Kidney epithelial cell (primary cell): ENCODE data around the gene ANK3. TPM values are rescaled to one million over a fixed set of nuclear protein-coding genes. Genes with fewer than 3 reads are reported as not detected.

Source experiments
- DNase-seq: peaks from one replicate; pipeline ENCODE4 v3.0.0-alpha.2; 2010; ENCODE audit warnings: low read depth
- H3K27me3 ChIP-seq: 2 replicates; pipeline ENCODE4 v1.6.0; 2011; ENCODE audit warnings: low read length; ENCODE audit not compliant: control insufficient read depth, insufficient read depth
- H3K36me3 ChIP-seq: 2 replicates; pipeline ENCODE4 v1.5.1; 2011; ENCODE audit warnings: low read length; ENCODE audit not compliant: control insufficient read depth, insufficient read depth
- H3K4me3 ChIP-seq: 2 replicates; pipeline ENCODE4 v1.5.1; 2011; ENCODE audit warnings: low read depth, mild to moderate bottlenecking, control low read depth, low read length
- total RNA-seq: library from RNA; depleted of rRNA; stranded (reverse); fragments of >200 nt; gene quantifications from 2 replicates; pipeline ENCODE4 v1.2.3, GENCODE V29; 2015
- TF ChIP-seq, protein P1 (sequence below): IDR thresholded peaks from 2 replicates; pipeline ENCODE4 v1.5.1; 2011; ENCODE audit warnings: mild to moderate bottlenecking, moderate library complexity, low read length, control low read depth, inconsistent platforms; ENCODE audit not compliant: insufficient read depth, poor library complexity, severe bottlenecking

ANK3 gene
- total RNA-seq, 1 donor from 2014 or later, result 14.8 TPM

DNA sequence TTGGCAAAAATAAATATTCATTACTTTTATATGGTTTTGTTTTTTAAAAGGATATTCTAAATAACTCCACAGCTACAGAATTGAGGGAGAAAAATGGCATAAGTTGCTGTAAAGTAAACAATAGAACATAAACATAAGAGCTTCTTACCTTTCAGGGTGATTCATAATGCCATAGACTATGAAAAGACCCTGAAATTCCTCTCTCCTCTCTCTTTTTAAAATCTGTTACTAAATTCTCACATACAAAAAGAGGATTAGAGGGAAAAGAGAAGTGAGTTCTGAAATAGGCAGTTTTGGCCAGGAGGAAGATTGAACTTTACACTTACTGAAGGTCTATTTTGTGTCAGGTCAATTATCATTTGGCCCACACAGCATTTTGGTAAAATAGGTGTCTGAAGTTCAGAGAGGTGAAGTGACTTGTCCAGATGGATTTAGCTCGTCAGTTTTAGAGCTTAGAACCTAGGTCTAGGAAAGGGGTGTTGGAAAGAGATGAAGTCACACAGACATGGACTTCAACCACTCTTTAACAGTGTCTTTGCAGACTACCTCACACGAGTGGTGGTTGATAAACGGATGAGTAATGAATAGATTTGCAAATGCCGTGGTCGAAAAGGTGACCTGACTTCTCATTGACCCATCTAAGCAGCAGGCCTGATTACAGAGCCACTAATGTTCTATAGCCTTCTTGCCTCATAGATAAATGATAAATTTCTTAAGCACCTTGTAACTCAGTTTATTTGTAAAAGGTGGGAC is 292.7 kb downstream of the ANK3 start:
- no peak overlapping the region for H3K4me3 ChIP-seq
- no peaks in the 10 kb centered on the region for H3K27me3 ChIP-seq
- TF ChIP-seq, protein P1, sequence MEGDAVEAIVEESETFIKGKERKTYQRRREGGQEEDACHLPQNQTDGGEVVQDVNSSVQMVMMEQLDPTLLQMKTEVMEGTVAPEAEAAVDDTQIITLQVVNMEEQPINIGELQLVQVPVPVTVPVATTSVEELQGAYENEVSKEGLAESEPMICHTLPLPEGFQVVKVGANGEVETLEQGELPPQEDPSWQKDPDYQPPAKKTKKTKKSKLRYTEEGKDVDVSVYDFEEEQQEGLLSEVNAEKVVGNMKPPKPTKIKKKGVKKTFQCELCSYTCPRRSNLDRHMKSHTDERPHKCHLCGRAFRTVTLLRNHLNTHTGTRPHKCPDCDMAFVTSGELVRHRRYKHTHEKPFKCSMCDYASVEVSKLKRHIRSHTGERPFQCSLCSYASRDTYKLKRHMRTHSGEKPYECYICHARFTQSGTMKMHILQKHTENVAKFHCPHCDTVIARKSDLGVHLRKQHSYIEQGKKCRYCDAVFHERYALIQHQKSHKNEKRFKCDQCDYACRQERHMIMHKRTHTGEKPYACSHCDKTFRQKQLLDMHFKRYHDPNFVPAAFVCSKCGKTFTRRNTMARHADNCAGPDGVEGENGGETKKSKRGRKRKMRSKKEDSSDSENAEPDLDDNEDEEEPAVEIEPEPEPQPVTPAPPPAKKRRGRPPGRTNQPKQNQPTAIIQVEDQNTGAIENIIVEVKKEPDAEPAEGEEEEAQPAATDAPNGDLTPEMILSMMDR, result no peak
- no peaks in the 10 kb centered on the region for H3K36me3 ChIP-seq
- no peak for DNase-seq

DNA sequence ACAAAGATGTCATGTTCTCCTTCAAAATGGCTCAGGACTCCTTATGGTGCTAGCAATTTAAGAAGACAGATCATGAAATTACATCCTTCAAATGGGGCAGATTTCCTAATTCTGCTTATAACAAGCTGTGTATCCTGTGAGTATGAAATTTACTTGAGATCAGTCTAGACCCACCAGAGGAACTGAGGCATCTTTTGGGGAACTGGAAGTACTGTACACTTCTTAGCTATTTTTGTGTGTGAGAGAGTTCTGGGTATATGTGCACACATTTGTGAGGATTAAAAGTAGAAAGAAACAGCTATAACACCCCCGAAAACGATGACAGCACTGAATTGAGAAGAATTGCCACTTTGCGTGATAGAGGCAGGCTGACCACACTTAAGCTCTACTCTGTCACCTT is 296.4 kb downstream of the ANK3 start:
- DNase-seq, result no peak
- TF ChIP-seq, protein P1, result no peak
- Histone ChIP-seq H3K27me3 (no peaks in the 10 kb centered on the region), H3K4me3 (no peak overlapping the region), H3K36me3 (no peaks in the 10 kb centered on the region)

DNA sequence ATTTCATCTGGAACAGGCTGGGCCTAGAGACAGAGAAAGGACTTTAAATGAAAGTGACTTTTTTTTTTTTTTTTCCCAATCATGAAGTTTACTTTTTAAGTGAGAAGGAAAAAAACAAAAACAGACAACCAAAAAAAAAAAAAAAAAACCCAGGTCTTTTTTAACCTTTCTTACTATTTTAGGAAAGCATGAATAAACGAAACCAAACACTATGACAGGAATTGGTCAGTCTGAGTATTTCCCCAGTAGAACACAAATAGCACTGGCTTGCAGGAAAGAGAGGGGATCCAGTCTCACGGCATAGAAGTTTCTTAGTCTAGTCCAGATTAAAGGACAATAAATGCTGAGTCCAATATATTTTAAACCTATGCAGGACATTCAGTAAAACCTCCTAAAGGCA is 302.8 kb downstream of the ANK3 start:
- Histone ChIP-seq H3K36me3 (no peaks in the 10 kb centered on the region), H3K4me3 (no peak overlapping the region), H3K27me3 (no peaks in the 10 kb centered on the region)
- TF ChIP-seq, protein P1, result no peak
- no peak for DNase-seq

DNA sequence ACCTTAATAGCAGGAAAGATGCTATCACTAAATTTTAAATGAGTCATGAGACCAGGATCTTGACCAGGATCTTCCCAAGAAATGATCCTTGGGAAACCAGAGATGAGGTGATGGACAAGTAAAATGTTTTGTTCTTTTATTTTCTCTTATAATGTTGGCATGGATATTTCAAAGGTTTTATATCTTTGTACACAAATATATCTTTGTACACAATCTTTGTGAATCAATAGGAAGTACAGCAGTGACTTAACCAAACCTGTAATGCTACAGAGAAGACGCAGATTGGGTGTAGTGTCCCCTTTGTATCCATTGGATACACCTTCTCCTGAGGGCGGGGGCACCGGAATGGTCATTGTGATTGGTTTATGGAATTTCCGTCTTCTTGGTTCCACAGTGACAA is 303.3 kb downstream of the ANK3 start:
- no peak for DNase-seq
- Histone ChIP-seq H3K36me3 (no peaks in the 10 kb centered on the region), H3K4me3 (no peak overlapping the region), H3K27me3 (no peaks in the 10 kb centered on the region)
- TF ChIP-seq, protein P1, result no peak

DNA sequence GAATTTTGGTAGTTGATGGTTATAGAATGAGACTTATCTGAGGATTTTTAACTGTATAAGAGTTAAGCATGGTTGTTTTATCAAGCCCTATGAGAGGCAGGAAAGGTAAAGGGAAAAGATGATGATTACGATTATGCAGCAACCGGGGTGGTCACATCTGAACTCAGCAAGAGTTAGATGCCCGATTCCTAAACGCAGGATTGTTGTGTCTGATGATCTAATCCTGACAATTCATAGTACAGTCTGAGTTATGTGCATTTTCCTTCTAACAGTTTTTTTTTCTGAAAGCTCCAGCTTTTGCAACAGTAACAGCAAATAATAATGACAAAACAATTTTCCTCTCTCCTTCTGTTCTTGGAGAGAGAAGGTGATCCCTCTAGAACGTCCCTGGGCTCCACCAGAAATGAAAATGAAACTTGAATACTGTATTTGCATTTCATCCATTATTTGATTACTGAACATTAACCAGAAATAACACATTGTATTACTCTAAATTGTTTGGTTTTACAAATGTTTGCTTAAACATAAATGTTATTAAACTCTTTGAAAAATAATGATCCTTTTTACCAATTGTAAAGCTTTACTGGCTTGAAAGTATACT is 306.8 kb downstream of the ANK3 start:
- no peak for DNase-seq
- TF ChIP-seq, protein P1, result no peak
- Histone ChIP-seq H3K36me3 (no peaks in the 10 kb centered on the region), H3K4me3 (no peak overlapping the region), H3K27me3 (no peaks in the 10 kb centered on the region)

DNA sequence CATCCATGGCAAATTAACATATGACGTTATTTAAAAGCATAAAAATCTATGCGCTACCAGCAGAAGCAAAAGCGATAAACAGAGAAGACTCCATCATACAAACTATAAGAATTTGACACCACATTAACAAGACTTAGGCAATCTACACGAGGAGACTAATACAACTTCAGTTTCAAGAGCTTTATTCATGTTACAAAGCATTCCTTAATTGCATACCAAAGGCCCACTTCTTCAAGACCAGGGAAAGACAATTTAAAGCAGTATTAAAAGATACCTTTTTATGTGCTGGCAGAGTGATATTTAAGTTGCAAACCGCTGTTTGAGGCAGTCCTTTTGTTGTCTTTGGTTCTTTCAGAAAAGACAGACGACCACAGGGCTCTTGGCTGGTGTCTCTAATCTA is 307.3 kb downstream of the ANK3 start:
- TF ChIP-seq, protein P1, result no peak
- no peaks in the 10 kb centered on the region for H3K36me3 ChIP-seq

More for the DNA sequence above, 307.3 kb downstream of the ANK3 start:
- Histone ChIP-seq H3K27me3 (no peaks in the 10 kb centered on the region), H3K4me3 (no peak overlapping the region)
- no peak for DNase-seq
